ENCODE results near the gene GRM8. TPM values are rescaled to one million over a fixed set of nuclear protein-coding genes. Genes with fewer than 3 reads are reported as not detected.

Gene GRM8
- total RNA-seq, 2 experiments from 2014 or later = not detected

- POLR2A ChIA-PET = no interaction called here
- no peaks in the 10 kb centered on the region for H3K4me1 Mint-ChIP-seq
- H3K27ac Mint-ChIP-seq = no peak overlapping the region
- CTCF ChIA-PET = interaction anchor here (1.3 kb wide), 1 partner anchor 154 kb away, joined by 3 read pairs; no protein-coding TSS in a partner anchor
- H3K27me3 Mint-ChIP-seq = no peaks in the 10 kb centered on the region
- H3K9me3 Mint-ChIP-seq = peaks cover 6% of the 10 kb centered on the region
- no peak overlapping the region for H3K4me3 Mint-ChIP-seq
- H3K36me3 Mint-ChIP-seq (ENCODE audit: low read depth) = no peaks in the 10 kb centered on the region
- no peak for DNase-seq
These were observed 840.8 kb downstream of the GRM8 start for GRCh38 chr7:126411821-126412383.

GRCh38 chr7:126411032-126411820 lies 841.5 kb downstream of the GRM8 start:
- Mint-ChIP-seq H3K4me3 (no peak overlapping the region), H3K4me1 (no peaks in the 10 kb centered on the region), H3K27me3 (no peaks in the 10 kb centered on the region), H3K36me3 (ENCODE audit: low read depth) (no peaks in the 10 kb centered on the region), H3K9me3 (peaks cover 3% of the 10 kb centered on the region), H3K27ac (no peak overlapping the region)
- ChIA-PET CTCF (no interaction called here), POLR2A (no interaction called here)
- DNase-seq = no peak

- H3K27ac Mint-ChIP-seq = no peak overlapping the region
- no peak for DNase-seq
- H3K4me1 Mint-ChIP-seq = no peaks in the 10 kb centered on the region
- H3K36me3 Mint-ChIP-seq (ENCODE audit: low read depth) = no peaks in the 10 kb centered on the region
- no peaks in the 10 kb centered on the region for H3K27me3 Mint-ChIP-seq
- H3K4me3 Mint-ChIP-seq = no peak overlapping the region
- CTCF ChIA-PET = no interaction called here
- H3K9me3 Mint-ChIP-seq = peaks cover 6% of the 10 kb centered on the region
- POLR2A ChIA-PET = no interaction called here
These were observed 849.7 kb downstream of the GRM8 start for GRCh38 chr7:126403040-126403439.

- H3K27me3 Mint-ChIP-seq = no peaks in the 10 kb centered on the region
- no peak for DNase-seq
- H3K27ac Mint-ChIP-seq = no peak overlapping the region
- no peaks in the 10 kb centered on the region for H3K36me3 Mint-ChIP-seq (ENCODE audit: low read depth)
- H3K9me3 Mint-ChIP-seq = peaks cover 6% of the 10 kb centered on the region
- H3K4me3 Mint-ChIP-seq = no peak overlapping the region
- ChIA-PET POLR2A (no interaction called here), CTCF (no interaction called here)
- H3K4me1 Mint-ChIP-seq = no peaks in the 10 kb centered on the region
These were observed 850.8 kb downstream of the GRM8 start for GRCh38 chr7:126401918-126402317.

- Mint-ChIP-seq H3K36me3 (ENCODE audit: low read depth) (no peaks in the 10 kb centered on the region), H3K27ac (no peak overlapping the region), H3K4me3 (no peak overlapping the region), H3K4me1 (no peaks in the 10 kb centered on the region), H3K9me3 (peaks cover 5% of the 10 kb centered on the region), H3K27me3 (no peaks in the 10 kb centered on the region)
- POLR2A ChIA-PET = no interaction called here
- DNase-seq = no peak
- CTCF ChIA-PET = no interaction called here
These were observed 853.8 kb downstream of the GRM8 start for GRCh38 chr7:126398851-126399529.

- ChIA-PET CTCF (no interaction called here), POLR2A (no interaction called here)
- Mint-ChIP-seq H3K9me3 (peaks cover 5% of the 10 kb centered on the region), H3K27ac (no peak overlapping the region), H3K4me3 (no peak overlapping the region), H3K27me3 (no peaks in the 10 kb centered on the region), H3K4me1 (no peaks in the 10 kb centered on the region), H3K36me3 (ENCODE audit: low read depth) (no peaks in the 10 kb centered on the region)
- no peak for DNase-seq
These were observed 854.5 kb downstream of the GRM8 start for GRCh38 chr7:126398285-126398684.

GRCh38 chr7:126394406-126394805 lies 858.3 kb downstream of the GRM8 start:
- H3K27me3 Mint-ChIP-seq = no peaks in the 10 kb centered on the region
- POLR2A ChIA-PET = no interaction called here
- CTCF ChIA-PET = no interaction called here

More at GRCh38 chr7:126394406-126394805, 858.3 kb downstream of the GRM8 start:
- H3K27ac Mint-ChIP-seq = no peak overlapping the region
- H3K4me3 Mint-ChIP-seq = no peak overlapping the region
- peaks cover 18% of the 10 kb centered on the region for H3K9me3 Mint-ChIP-seq
- DNase-seq = no peak
- H3K4me1 Mint-ChIP-seq = no peaks in the 10 kb centered on the region
- H3K36me3 Mint-ChIP-seq (ENCODE audit: low read depth) = no peaks in the 10 kb centered on the region

Other genes starting within 250 kb of the GRM8 start
- 10 to 100 TPM; 37.2 to 38.0 TPM for gene ZNF800, start 139.8 kb upstream of the GRM8 start, total RNA-seq

Measured in activated CD4-positive, alpha-beta memory T cell treated with anti-CD3 and anti-CD28 coated beads, Interleukin-2, amount 10 ng/mL, durations not matched to agents 7 days and 5 days (primary cell).